Measurements from ENCODE around the gene RBPJ. TPM values are rescaled to one million over a fixed set of nuclear protein-coding genes. Genes with fewer than 3 reads are reported as not detected.

The RBPJ gene
- total and polyA plus RNA-seq, 2 of the 8 experiments (the other 6 are each of a cell fraction or from before 2014, with no cell fraction given), result 65.5 to 217 TPM

- no peak for TF ChIP-seq E2F6 (IDR thresholded peaks at IDR 0.05)
Measured at GRCh38 chr4:26388671-26389070, 67.9 kb downstream of the RBPJ start (continued).

Data from H1 (cell line).